Measurements from ENCODE around the gene ZIC2. TPM values are rescaled to one million over a fixed set of nuclear protein-coding genes. Genes with fewer than 3 reads are reported as not detected.

The ZIC2 gene
- total and polyA plus RNA-seq, 2 of the 8 experiments (the other 6 are each of a cell fraction or from before 2014, with no cell fraction given), result 53.2 to 372 TPM

DNA sequence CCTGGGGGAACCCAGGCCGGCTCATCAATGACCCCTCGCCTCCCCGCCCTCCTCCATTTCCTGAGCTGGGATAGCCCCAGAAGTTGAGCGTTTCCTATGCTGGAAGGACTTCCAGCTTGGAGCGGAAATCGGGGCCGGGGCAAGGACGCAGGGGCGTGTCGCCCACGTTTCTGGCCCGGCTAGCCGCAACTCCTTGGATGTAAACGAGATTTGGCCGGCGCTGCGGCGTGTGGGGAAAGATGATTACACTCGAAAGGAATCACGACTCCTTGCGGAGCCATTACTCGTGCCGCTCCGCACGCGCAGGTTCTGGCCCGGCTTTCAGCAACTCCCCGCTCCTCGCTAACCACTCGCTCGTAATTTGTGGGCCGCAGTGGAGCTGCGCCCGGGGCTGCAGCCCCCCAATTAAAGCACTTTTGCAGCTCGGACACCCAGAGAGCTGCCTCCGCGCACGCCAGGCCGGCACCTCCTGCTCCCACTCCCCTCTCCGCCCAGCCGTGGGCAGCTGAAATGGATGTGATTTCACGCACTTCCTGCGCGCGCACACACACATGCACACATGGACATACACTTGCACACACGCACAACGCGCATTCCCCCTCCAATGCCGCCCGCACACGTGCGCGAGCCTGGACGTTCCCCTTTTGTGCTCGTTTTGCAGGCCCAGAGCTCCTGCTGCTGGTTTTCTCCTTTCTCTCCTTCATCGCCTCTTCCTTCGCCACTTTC lies 25.7 kb upstream of the ZIC2 start:
- peak in 1 of 2 experiments; percentile 72 for DNase-seq (ENCODE audit: low read depth in 1 of 2, low spot score in 2 of 2)
- Histone ChIP-seq H3K4me3 (ENCODE audit: extremely low read depth in 1 of 4, insufficient read depth in 2 of 4, low read depth in 3 of 4, low read length in 4 of 4) (peak overlapping the region; percentile 45 to 69 (median 60)), H3K4me2 (ENCODE audit: insufficient read depth in 1 of 2, low read depth in 2 of 2, low read length in 2 of 2) (peak overlapping the region; percentile 98 to 100)
- TF ChIP-seq RAD21 (IDR thresholded peaks at IDR 0.05 in 1 of 2, conservative IDR thresholded peaks at IDR 0.05 in 1 of 2; ENCODE audit: low read depth in 2 of 2, low read length in 2 of 2) (no peak), NANOG (IDR thresholded peaks at IDR 0.05; ENCODE audit: insufficient read depth, low read depth, low read length, poor library complexity, severe bottlenecking) (no peak), SRF (IDR thresholded peaks at IDR 0.05; ENCODE audit: low read depth, low read length) (no peak), KDM1A (IDR thresholded peaks at IDR 0.05; ENCODE audit: borderline replicate concordance, low read length) (no peak), KDM5A (IDR thresholded peaks at IDR 0.05; ENCODE audit: low read length) (no peak), SIN3A (conservative IDR thresholded peaks at IDR 0.05 in 1 of 2, IDR thresholded peaks at IDR 0.05 in 1 of 2; ENCODE audit: low read depth in 1 of 2, low read length in 2 of 2) (no peak), BRCA1 (IDR thresholded peaks at IDR 0.05; ENCODE audit: low read depth, low read length) (no peak)
- TF ChIP-seq, protein P1, sequence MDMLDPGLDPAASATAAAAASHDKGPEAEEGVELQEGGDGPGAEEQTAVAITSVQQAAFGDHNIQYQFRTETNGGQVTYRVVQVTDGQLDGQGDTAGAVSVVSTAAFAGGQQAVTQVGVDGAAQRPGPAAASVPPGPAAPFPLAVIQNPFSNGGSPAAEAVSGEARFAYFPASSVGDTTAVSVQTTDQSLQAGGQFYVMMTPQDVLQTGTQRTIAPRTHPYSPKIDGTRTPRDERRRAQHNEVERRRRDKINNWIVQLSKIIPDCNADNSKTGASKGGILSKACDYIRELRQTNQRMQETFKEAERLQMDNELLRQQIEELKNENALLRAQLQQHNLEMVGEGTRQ (IDR thresholded peaks at IDR 0.05; ENCODE audit: low read length), result no peak

More for the DNA sequence above, 25.7 kb upstream of the ZIC2 start:
- no peak for FAIRE-seq
- POLR2A ChIA-PET (ENCODE audit: partially characterized antibody), result interaction anchor here (0.6 to 8.9 kb wide), 15 partner anchors 8 to 950 kb away, joined by 3 to 80 read pairs (median 5); partner anchors contain the start of genes ZIC2 and ZIC5
- H3K9ac ChIP-seq (replicated peaks in 1 of 4; ENCODE audit: extremely low read depth in 1 of 4, low read depth in 3 of 4, low read length in 3 of 4), result peak overlapping the region in 3 of 4 experiments; percentile 14 to 61 (median 25); a peak in 2 of 7 replicates
- H3K23ac ChIP-seq (ENCODE audit: insufficient read length), result no peak overlapping the region
- WGBS, 2 experiments (ENCODE audit: extremely low coverage in 1 of 2, insufficient coverage in 1 of 2, insufficient read length in 1 of 2, insufficient replicate concordance in 2 of 2, low coverage in 1 of 2, low lambda C conversion rate in 2 of 2, missing lambda C conversion rate in 1 of 2), result 1% methylated on average over 48 of the region's 57 CpGs; no CpG with 5 or more reads in 1 of the 2 experiments
- H4K91ac ChIP-seq (replicated peaks; ENCODE audit: insufficient read length, low read length), result peak overlapping the region; percentile 63
- peak overlapping the region; percentile 73 for H2BK120ac ChIP-seq (replicated peaks; ENCODE audit: low read depth, low read length)
- H3K36me3 ChIP-seq (ENCODE audit: control insufficient read depth in 2 of 4, insufficient read depth in 4 of 4, low read length in 3 of 4), result no peaks in the 10 kb centered on the region
- H2BK20ac ChIP-seq (ENCODE audit: low read length), result peak overlapping the region; percentile 99
- CTCF ChIA-PET (ENCODE audit: partially characterized antibody), result interaction anchor here (0.8 to 11.7 kb wide), 23 partner anchors 11 to 586 kb away, joined by 3 to 93 read pairs (median 4); no protein-coding TSS in a partner anchor
- no peak overlapping the region for H3K14ac ChIP-seq (ENCODE audit: insufficient read length)
- H2BK5ac ChIP-seq (ENCODE audit: low read depth, low read length), result peak overlapping the region; percentile 86; the same call in 1 of the 2 replicates
- peak overlapping the region; percentile 75 for H4K8ac ChIP-seq (ENCODE audit: extremely low read depth, insufficient read depth, low read length)
- H3K27ac ChIP-seq (ENCODE audit: low read depth, low read length), result no peak overlapping the region
- H3K79me1 ChIP-seq (ENCODE audit: low read depth, low read length), result no peaks in the 10 kb centered on the region
- peak overlapping the region; percentile 17 for H3K56ac ChIP-seq (replicated peaks; ENCODE audit: insufficient read length, low read depth, low read length)
- H2BK12ac ChIP-seq (ENCODE audit: low read depth, low read length), result peak overlapping the region; percentile 99; the same call in 1 of the 2 replicates
- peak overlapping the region; percentile 5 for H4K5ac ChIP-seq (ENCODE audit: insufficient read length, low read depth, low read length)
- peaks cover 40% of the 10 kb centered on the region for H3K23me2 ChIP-seq (ENCODE audit: low read depth, low read length)
- no peaks in the 10 kb centered on the region for H4K20me1 ChIP-seq (replicated peaks in 1 of 2; ENCODE audit: control insufficient read depth in 1 of 2, insufficient read depth in 2 of 2, low read length in 2 of 2)
- H3K27me3 ChIP-seq (replicated peaks in 1 of 4; ENCODE audit: control insufficient read depth in 3 of 4, extremely low read depth in 1 of 4, insufficient read depth in 3 of 4, low read length in 3 of 4), result peaks cover 12 to 58% (median 47%) of the 10 kb centered on the region in 4 experiments; a peak in 6 of 7 replicates
- no peaks in the 10 kb centered on the region for H3K79me2 ChIP-seq (ENCODE audit: control insufficient read depth in 1 of 2, insufficient read depth in 2 of 2, low read length in 2 of 2)
- H2AK5ac ChIP-seq (ENCODE audit: low read depth, low read length), result no peak overlapping the region
- peak overlapping the region; percentile 36 for H3K4ac ChIP-seq (replicated peaks; ENCODE audit: insufficient read length, low read depth, low read length)
- peak overlapping the region; percentile 98 for H3K18ac ChIP-seq (ENCODE audit: extremely low read depth, low read length)
- H2BK15ac ChIP-seq (ENCODE audit: low read length), result peak overlapping the region; percentile 83; the same call in 1 of the 2 replicates
- H3K9me3 ChIP-seq (ENCODE audit: insufficient read depth in 2 of 2, low read depth in 1 of 2, low read length in 1 of 2), result no peaks in the 10 kb centered on the region
- peaks cover 7 to 35% (median 20%) of the 10 kb centered on the region in 4 experiments for H3K4me1 ChIP-seq (replicated peaks in 1 of 4; ENCODE audit: control insufficient read depth in 3 of 4, insufficient read depth in 4 of 4, low read length in 3 of 4)
- peak overlapping the region; percentile 76; the same call in 1 of the 2 replicates for H2AFZ ChIP-seq (ENCODE audit: low read length)
